Lung (tissue), 12 donors: ENCODE results near the gene KDM4C. TPM values are rescaled to one million over a fixed set of nuclear protein-coding genes. Genes with fewer than 3 reads are reported as not detected.

Experiments used
- ATAC-seq: fragments of 200-7000 bp; cut with Tn5 transposase; one replicate; pipeline ENCODE4 v1.9.1; 2020; ENCODE audit warnings: moderate number of reproducible peaks; ENCODE audit not compliant: insufficient read depth, low FRiP score
- DNase-seq, 3 donors: peaks; one replicate each; pipeline ENCODE4 v3.0.0-alpha.2; 2013 to 2017
- H3K27ac ChIP-seq, 2 donors: one replicate each; pipeline ENCODE4 v1.5.1; 2013; ENCODE audit warnings: mild to moderate bottlenecking in 2 of 2, moderate library complexity in 2 of 2, control low read depth in 1 of 2, inconsistent platforms in 1 of 2, low read depth in 1 of 2, low read length in 1 of 2
- H3K27me3 ChIP-seq, 3 donors: one replicate each; pipeline ENCODE4 v1.5.1; 2013; ENCODE audit warnings: low read length in 2 of 3; ENCODE audit not compliant: control insufficient read depth in 3 of 3, insufficient read depth in 3 of 3
- H3K36me3 ChIP-seq, 4 donors: one replicate each; pipeline ENCODE4 v1.5.1; 2013; ENCODE audit warnings: low read length in 4 of 4, mild to moderate bottlenecking in 1 of 4, moderate library complexity in 1 of 4; ENCODE audit not compliant: control insufficient read depth in 4 of 4, insufficient read depth in 4 of 4
- H3K4me1 ChIP-seq, 5 donors: one replicate each; pipeline ENCODE4 v1.5.1; 2013; ENCODE audit warnings: low read length in 5 of 5, mild to moderate bottlenecking in 2 of 5, moderate library complexity in 1 of 5; ENCODE audit not compliant: control insufficient read depth in 5 of 5, insufficient read depth in 5 of 5
- H3K4me3 ChIP-seq: one replicate; pipeline ENCODE4 v1.5.1; 2013; ENCODE audit warnings: mild to moderate bottlenecking, control low read depth, moderate library complexity
- H3K9ac ChIP-seq, 2 donors: one replicate each; pipeline ENCODE4 v1.5.1; 2013; ENCODE audit warnings: low read length in 2 of 2, control low read depth in 1 of 2; ENCODE audit not compliant: insufficient read depth in 1 of 2
- H3K9me3 ChIP-seq, 4 donors: one replicate each; pipeline ENCODE4 v1.5.1; 2013; ENCODE audit warnings: low read length in 3 of 4, mild to moderate bottlenecking in 1 of 4, moderate library complexity in 1 of 4; ENCODE audit not compliant: control insufficient read depth in 4 of 4, insufficient read depth in 3 of 4
- CTCF ChIP-seq: IDR thresholded peaks from 2 replicates; pipeline ENCODE4 v1.5.1; 2012; ENCODE audit warnings: mild to moderate bottlenecking; ENCODE audit errors: control extremely low read depth, extremely low read depth
- WGBS, 2 donors: extraction: QIAGEN DNeasy Blood & Tissue Kit; methylation state at CpG; one replicate each; pipeline ENCODE4 v1.1.7; 2013; 5-methylcytosine and 5-hydroxymethylcytosine counted together
- polyA plus RNA-seq, 2 donors: library from polyadenylated mRNA; stranded (reverse); fragments of 200-250 nt; gene quantifications; one replicate each; pipeline ENCODE4 v1.2.1, GENCODE V29; 2013
- total RNA-seq, 2 donors: library from RNA; depleted of rRNA in 1 of 2; stranded (reverse); fragments of >200 nt in 1 of 2; gene quantifications; one replicate each; pipeline ENCODE4 v1.2.1, GENCODE V29; 2014 to 2021
- donor health status: control.
- donor health status: control.
- donor health status: Bipolar disorder and iron deficiency.
- donor health status: healthy.
- donor health status: DM: yes; HTN: yes; CAD: no.

KDM4C gene
- total and polyA plus RNA-seq, 4 donors, result 7.1 to 78.5 (median 25.0) TPM

DNA sequence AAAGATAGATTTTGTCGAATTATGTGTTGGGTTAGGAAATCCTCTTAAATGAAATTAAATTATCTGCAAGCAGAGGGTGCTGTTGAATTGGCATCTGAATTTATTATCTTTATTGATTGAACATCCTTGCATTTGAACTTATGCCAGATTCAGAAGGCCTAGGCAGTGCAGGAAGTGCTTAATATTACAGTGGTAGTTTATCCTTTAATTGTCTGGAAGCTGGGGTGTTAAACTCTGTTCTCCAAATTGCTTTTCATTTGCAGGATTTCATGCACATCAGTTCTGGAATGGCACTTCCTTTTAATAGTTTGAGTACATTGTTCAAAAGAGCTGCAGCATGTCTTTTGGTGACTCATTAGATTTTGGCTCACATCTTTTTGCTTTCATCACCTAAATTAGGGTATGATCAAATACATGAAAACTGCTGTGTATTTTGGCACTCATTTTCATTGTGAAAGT lies 186.3 kb downstream of the KDM4C start:
- ATAC-seq, result no peak
- TF ChIP-seq CTCF, result no peak

GRCh38 chr9:6944896-6945295 lies 187.1 kb downstream of the KDM4C start:
- H3K27me3 ChIP-seq, result no peaks in the 10 kb centered on the region
- no peak for TF ChIP-seq CTCF
- ATAC-seq (peak; percentile 19), DNase-seq (no peak)
- H3K9me3 ChIP-seq, result no peaks in the 10 kb centered on the region
- peaks cover 0 to 2% (median 0%) of the 10 kb centered on the region in 4 donors for H3K36me3 ChIP-seq
- H3K27ac ChIP-seq, result peak overlapping the region in 1 of 2 donors; percentile 29
- 97 to 98% methylated on average over 4 of the region's 4 CpGs for WGBS, 2 donors
- H3K4me3 ChIP-seq, result no peak overlapping the region
- H3K4me1 ChIP-seq, result peaks cover 2 to 21% (median 6%) of the 10 kb centered on the region in 5 donors
- no peak overlapping the region for H3K9ac ChIP-seq

More for the DNA sequence above, 186.3 kb downstream of the KDM4C start:
- peaks cover 3 to 21% (median 6%) of the 10 kb centered on the region in 5 donors for H3K4me1 ChIP-seq
- peaks cover 0 to 2% (median 0%) of the 10 kb centered on the region in 4 donors for H3K36me3 ChIP-seq
- no peak overlapping the region for H3K4me3 ChIP-seq
- H3K27me3 ChIP-seq, result no peaks in the 10 kb centered on the region
- H3K9me3 ChIP-seq, result no peaks in the 10 kb centered on the region
- WGBS, 2 donors, result 32 to 52% methylated on average over 1 of the region's 1 CpG
- no peak overlapping the region for H3K27ac ChIP-seq
- no peak overlapping the region for H3K9ac ChIP-seq
- DNase-seq, result peak in 2 of 3 donors; percentile 38 to 40

GRCh38 chr9:6945816-6946215 lies 188.0 kb downstream of the KDM4C start:
- Histone ChIP-seq H3K4me3 (no peak overlapping the region), H3K36me3 (peaks cover 0 to 2% (median 0%) of the 10 kb centered on the region in 4 donors), H3K4me1 (peaks cover 0 to 21% (median 6%) of the 10 kb centered on the region in 5 donors), H3K9ac (no peak overlapping the region), H3K27ac (no peak overlapping the region), H3K27me3 (no peaks in the 10 kb centered on the region), H3K9me3 (no peaks in the 10 kb centered on the region)
- TF ChIP-seq CTCF, result no peak
- ATAC-seq, result no peak
- DNase-seq, result no peak
